ENCODE measurements around the gene FBXW8.

FBXW8 gene

GRCh38 chr12:116959198-116959460 is 48.4 kb downstream of the FBXW8 start:
- no peak for DNase-seq

- no peak for DNase-seq
Observed at GRCh38 chr12:116959845-116960514, 49.2 kb downstream of the FBXW8 start.

- no peak for DNase-seq
Observed at GRCh38 chr12:116962197-116962596, 51.4 kb downstream of the FBXW8 start.

GRCh38 chr12:116962783-116963356 is 52.1 kb downstream of the FBXW8 start:
- no peak for DNase-seq

- no peak for DNase-seq
Observed at GRCh38 chr12:116964054-116965050, 53.6 kb downstream of the FBXW8 start.

GRCh38 chr12:116968986-116969385 is 58.2 kb downstream of the FBXW8 start:
- no peak for DNase-seq

- DNase-seq: no peak
Observed at GRCh38 chr12:116969615-116970585, 59.1 kb downstream of the FBXW8 start.

- no peak for DNase-seq
Observed at GRCh38 chr12:116971222-116971621, 60.5 kb downstream of the FBXW8 start.

- DNase-seq: no peak
Observed at GRCh38 chr12:116975779-116976393, 65.1 kb downstream of the FBXW8 start.

- DNase-seq: no peak
Observed at GRCh38 chr12:116977465-116978380, 67.0 kb downstream of the FBXW8 start.

- no peak for DNase-seq
Observed at GRCh38 chr12:116978791-116979508, 68.2 kb downstream of the FBXW8 start.

GRCh38 chr12:116980083-116980482 is 69.3 kb downstream of the FBXW8 start:
- DNase-seq: peak; percentile 58

- DNase-seq: no peak
Observed at GRCh38 chr12:116982791-116983411, 72.2 kb downstream of the FBXW8 start.

- no peak for DNase-seq
Observed at GRCh38 chr12:116984098-116984497, 73.3 kb downstream of the FBXW8 start.

- no peak for DNase-seq
Observed at GRCh38 chr12:116990329-116990728, 79.6 kb downstream of the FBXW8 start.

GRCh38 chr12:116990971-116991966 is 80.5 kb downstream of the FBXW8 start:
- DNase-seq: no peak

- DNase-seq: no peak
Observed at GRCh38 chr12:116996093-116996492, 85.3 kb downstream of the FBXW8 start.

GRCh38 chr12:116996621-116997020 is 85.9 kb downstream of the FBXW8 start:
- no peak for DNase-seq

- DNase-seq: no peak
Observed at GRCh38 chr12:116999066-116999465, 88.3 kb downstream of the FBXW8 start.

All from GF-D8 (cell line).